H1 (cell line): ENCODE measurements around the gene SCFD1. TPM values are rescaled to one million over a fixed set of nuclear protein-coding genes. Genes with fewer than 3 reads are reported as not detected.

Source experiments
- BCL11A ChIP-seq, 2 experiments: IDR thresholded peaks; one replicate each; pipeline ENCODE4 v1.6.1; 2011; ENCODE audit warnings: low read depth in 2 of 2, low read length in 2 of 2, mild to moderate bottlenecking in 2 of 2
- CBX5 ChIP-seq: fragments of 300-800, 300-1000 bp; sonication (generic); IDR thresholded peaks from 2 replicates; pipeline ENCODE4 v1.7.1; 2016; ENCODE audit warnings: antibody characterized with exemption, low read length, low read depth
- CBX8 ChIP-seq: fragments of 300-800, 300-1000 bp; sonication (generic); IDR thresholded peaks from 2 replicates; pipeline ENCODE4 v1.7.1; 2016; ENCODE audit warnings: low read depth, low read length, borderline replicate concordance
- EZH2 ChIP-seq: fragments of 200-600 bp; sonication (generic); IDR thresholded peaks from 2 replicates; pipeline ENCODE4 v1.7.1; 2012; ENCODE audit warnings: low read depth, mild to moderate bottlenecking, moderate library complexity, low read length, inconsistent platforms; ENCODE audit not compliant: severe bottlenecking
- JUND ChIP-seq: IDR thresholded peaks from 2 replicates; pipeline ENCODE4 v1.6.1; 2011; ENCODE audit warnings: mild to moderate bottlenecking, improper control_type of control experiment, low read length
- NRF1 ChIP-seq: IDR thresholded peaks from 2 replicates; pipeline ENCODE4 v1.6.1; 2011; ENCODE audit warnings: mild to moderate bottlenecking, low read depth, low read length, improper control_type of control experiment
- RNF2 ChIP-seq: fragments of 200-900, 300-1000 bp; sonication (generic); IDR thresholded peaks from 2 replicates; pipeline ENCODE4 v1.7.1; 2016; ENCODE audit warnings: borderline replicate concordance, low read depth, mild to moderate bottlenecking, antibody characterized with exemption, low read length; ENCODE audit not compliant: poor library complexity, severe bottlenecking; ENCODE audit errors: missing control alignments
- SIN3A ChIP-seq, 2 experiments: IDR thresholded peaks in 1 of 2; conservative IDR thresholded peaks in 1 of 2; 2 replicates each; pipeline ENCODE4 v1.6.1; 2011 to 2012; ENCODE audit warnings: low read length in 2 of 2, improper control_type of control experiment in 1 of 2, low read depth in 1 of 2, mild to moderate bottlenecking in 1 of 2
- SP1 ChIP-seq: IDR thresholded peaks from 2 replicates; pipeline ENCODE4 v1.6.1; 2011; ENCODE audit warnings: low read depth, low read length
- TAF1 ChIP-seq: IDR thresholded peaks from 2 replicates; pipeline ENCODE4 v1.6.1; 2011; ENCODE audit warnings: mild to moderate bottlenecking, low read depth, low read length
- polyA plus RNA-seq, 7 experiments: library from polyadenylated mRNA; depleted of rRNA in 3 of 7; stranded (reverse) in 5 of 7; unstranded in 2 of 7; fragments of >200 nt in 5 of 7; fragments of 200-250 nt in 2 of 7; gene quantifications; 1 replicate in 5 of 7; 2 replicates in 1 of 7; 4 replicates in 1 of 7; pipeline versions ENCODE4 v1.2.1 to v1.2.3, GENCODE V29; 2011 to 2013; ENCODE audit warnings: missing spikeins in 2 of 7, mixed read lengths in 2 of 7
- total RNA-seq: library from RNA; stranded (reverse); fragmentation: NEBNext Ultra II Directional; extraction: Animal tissue kit (Norgen Biotek cat#: 25700); gene quantifications from 2 replicates; pipeline ENCODE4 v1.2.1, GENCODE V29; 2021
- TF ChIP-seq, protein P1 (sequence below): fragments of 300-600 bp; sonication (generic); IDR thresholded peaks from 2 replicates; pipeline ENCODE4 v1.7.1; 2012; ENCODE audit warnings: low read length, moderate library complexity, mild to moderate bottlenecking, inconsistent platforms; ENCODE audit not compliant: insufficient replicate concordance

Gene SCFD1
- total and polyA plus RNA-seq, 2 of the 8 experiments (the other 6 are each of a cell fraction or from before 2014, with no cell fraction given): 32.8 to 64.5 TPM

DNA sequence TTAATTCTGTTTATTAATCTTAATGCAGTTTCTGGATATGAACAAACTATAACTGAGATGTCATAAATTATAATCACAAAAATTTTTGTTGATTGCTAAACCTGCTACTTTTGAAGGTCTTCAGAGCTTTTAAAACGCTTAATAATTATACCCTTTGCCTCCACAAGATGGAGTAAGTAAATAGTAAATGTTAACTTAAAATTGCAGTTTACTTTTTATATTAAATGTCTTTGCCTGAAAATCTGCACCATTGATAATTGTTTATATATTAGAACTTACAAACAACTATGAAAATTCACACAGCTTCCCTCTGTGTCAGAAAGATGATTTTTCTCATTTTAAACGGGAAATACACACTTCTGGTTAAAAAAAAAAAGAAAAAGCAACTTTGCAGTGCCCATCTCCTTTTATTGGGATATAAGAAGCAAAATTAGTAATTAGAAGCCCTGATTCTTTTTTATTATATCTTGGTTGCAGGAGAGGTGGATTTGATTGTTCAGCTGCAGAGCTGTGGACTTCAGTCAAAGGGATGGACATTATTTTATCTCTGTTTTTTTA lies 35.6 kb downstream of the SCFD1 start (continued):
- TF ChIP-seq, protein P1, sequence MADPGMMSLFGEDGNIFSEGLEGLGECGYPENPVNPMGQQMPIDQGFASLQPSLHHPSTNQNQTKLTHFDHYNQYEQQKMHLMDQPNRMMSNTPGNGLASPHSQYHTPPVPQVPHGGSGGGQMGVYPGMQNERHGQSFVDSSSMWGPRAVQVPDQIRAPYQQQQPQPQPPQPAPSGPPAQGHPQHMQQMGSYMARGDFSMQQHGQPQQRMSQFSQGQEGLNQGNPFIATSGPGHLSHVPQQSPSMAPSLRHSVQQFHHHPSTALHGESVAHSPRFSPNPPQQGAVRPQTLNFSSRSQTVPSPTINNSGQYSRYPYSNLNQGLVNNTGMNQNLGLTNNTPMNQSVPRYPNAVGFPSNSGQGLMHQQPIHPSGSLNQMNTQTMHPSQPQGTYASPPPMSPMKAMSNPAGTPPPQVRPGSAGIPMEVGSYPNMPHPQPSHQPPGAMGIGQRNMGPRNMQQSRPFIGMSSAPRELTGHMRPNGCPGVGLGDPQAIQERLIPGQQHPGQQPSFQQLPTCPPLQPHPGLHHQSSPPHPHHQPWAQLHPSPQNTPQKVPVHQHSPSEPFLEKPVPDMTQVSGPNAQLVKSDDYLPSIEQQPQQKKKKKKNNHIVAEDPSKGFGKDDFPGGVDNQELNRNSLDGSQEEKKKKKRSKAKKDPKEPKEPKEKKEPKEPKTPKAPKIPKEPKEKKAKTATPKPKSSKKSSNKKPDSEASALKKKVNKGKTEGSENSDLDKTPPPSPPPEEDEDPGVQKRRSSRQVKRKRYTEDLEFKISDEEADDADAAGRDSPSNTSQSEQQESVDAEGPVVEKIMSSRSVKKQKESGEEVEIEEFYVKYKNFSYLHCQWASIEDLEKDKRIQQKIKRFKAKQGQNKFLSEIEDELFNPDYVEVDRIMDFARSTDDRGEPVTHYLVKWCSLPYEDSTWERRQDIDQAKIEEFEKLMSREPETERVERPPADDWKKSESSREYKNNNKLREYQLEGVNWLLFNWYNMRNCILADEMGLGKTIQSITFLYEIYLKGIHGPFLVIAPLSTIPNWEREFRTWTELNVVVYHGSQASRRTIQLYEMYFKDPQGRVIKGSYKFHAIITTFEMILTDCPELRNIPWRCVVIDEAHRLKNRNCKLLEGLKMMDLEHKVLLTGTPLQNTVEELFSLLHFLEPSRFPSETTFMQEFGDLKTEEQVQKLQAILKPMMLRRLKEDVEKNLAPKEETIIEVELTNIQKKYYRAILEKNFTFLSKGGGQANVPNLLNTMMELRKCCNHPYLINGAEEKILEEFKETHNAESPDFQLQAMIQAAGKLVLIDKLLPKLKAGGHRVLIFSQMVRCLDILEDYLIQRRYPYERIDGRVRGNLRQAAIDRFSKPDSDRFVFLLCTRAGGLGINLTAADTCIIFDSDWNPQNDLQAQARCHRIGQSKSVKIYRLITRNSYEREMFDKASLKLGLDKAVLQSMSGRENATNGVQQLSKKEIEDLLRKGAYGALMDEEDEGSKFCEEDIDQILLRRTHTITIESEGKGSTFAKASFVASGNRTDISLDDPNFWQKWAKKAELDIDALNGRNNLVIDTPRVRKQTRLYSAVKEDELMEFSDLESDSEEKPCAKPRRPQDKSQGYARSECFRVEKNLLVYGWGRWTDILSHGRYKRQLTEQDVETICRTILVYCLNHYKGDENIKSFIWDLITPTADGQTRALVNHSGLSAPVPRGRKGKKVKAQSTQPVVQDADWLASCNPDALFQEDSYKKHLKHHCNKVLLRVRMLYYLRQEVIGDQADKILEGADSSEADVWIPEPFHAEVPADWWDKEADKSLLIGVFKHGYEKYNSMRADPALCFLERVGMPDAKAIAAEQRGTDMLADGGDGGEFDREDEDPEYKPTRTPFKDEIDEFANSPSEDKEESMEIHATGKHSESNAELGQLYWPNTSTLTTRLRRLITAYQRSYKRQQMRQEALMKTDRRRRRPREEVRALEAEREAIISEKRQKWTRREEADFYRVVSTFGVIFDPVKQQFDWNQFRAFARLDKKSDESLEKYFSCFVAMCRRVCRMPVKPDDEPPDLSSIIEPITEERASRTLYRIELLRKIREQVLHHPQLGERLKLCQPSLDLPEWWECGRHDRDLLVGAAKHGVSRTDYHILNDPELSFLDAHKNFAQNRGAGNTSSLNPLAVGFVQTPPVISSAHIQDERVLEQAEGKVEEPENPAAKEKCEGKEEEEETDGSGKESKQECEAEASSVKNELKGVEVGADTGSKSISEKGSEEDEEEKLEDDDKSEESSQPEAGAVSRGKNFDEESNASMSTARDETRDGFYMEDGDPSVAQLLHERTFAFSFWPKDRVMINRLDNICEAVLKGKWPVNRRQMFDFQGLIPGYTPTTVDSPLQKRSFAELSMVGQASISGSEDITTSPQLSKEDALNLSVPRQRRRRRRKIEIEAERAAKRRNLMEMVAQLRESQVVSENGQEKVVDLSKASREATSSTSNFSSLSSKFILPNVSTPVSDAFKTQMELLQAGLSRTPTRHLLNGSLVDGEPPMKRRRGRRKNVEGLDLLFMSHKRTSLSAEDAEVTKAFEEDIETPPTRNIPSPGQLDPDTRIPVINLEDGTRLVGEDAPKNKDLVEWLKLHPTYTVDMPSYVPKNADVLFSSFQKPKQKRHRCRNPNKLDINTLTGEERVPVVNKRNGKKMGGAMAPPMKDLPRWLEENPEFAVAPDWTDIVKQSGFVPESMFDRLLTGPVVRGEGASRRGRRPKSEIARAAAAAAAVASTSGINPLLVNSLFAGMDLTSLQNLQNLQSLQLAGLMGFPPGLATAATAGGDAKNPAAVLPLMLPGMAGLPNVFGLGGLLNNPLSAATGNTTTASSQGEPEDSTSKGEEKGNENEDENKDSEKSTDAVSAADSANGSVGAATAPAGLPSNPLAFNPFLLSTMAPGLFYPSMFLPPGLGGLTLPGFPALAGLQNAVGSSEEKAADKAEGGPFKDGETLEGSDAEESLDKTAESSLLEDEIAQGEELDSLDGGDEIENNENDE: no peak
- TF ChIP-seq NRF1 (no peak), TAF1 (no peak), BCL11A (IDR thresholded peaks at IDR 0.05; ENCODE audit: low read depth in 2 of 2, low read length in 2 of 2) (no peak), SP1 (no peak), SIN3A (conservative IDR thresholded peaks at IDR 0.05 in 1 of 2, IDR thresholded peaks at IDR 0.05 in 1 of 2; ENCODE audit: low read depth in 1 of 2, low read length in 2 of 2) (no peak), JUND (no peak), CBX8 (no peak), RNF2 (no peak), EZH2 (no peak), CBX5 (no peak)
